Vagina (tissue), 2 donors: Measurements from ENCODE around the gene OSTN. TPM values are rescaled to one million over a fixed set of nuclear protein-coding genes. Genes with fewer than 3 reads are reported as not detected.
"Not testable (repeated sequence)": the region's sequence is repeated elsewhere in the genome, so short reads cannot be mapped to it uniquely, and the experiment has no call there.

Experiments
- DNase-seq, 2 donors: peaks; one replicate each; pipeline ENCODE4 v3.0.0-alpha.2; 2017; ENCODE audit errors: extremely low spot score in 2 of 2
- H3K27ac ChIP-seq: fragments of 200-600 bp; sonication (generic); one replicate; pipeline ENCODE4 v1.5.1; 2019
- H3K27me3 ChIP-seq: fragments of 200-600 bp; sonication (generic); one replicate; pipeline ENCODE4 v1.5.1; 2019
- H3K36me3 ChIP-seq, 2 donors: fragments of 200-600 bp; sonication (generic); one replicate each; pipeline ENCODE4 v1.5.1; 2017 to 2019
- H3K4me1 ChIP-seq: fragments of 200-600 bp; sonication (generic); one replicate; pipeline ENCODE4 v1.5.1; 2019
- H3K4me3 ChIP-seq, 2 donors: fragments of 200-600 bp; sonication (generic); 1 replicate in 1 of 2; 2 replicates in 1 of 2; pipeline ENCODE4 v1.5.1; 2016 to 2019
- H3K9me3 ChIP-seq: fragments of 200-600 bp; sonication (generic); one replicate; pipeline ENCODE4 v1.5.1; 2019
- CTCF ChIP-seq, 3 experiments: fragments of 450-650 bp in 2 of 3; fragments of 200-600 bp in 1 of 3; sonication (generic) in 1 of 3; IDR thresholded peaks; one replicate each; pipeline ENCODE4 v1.5.1; 2017 to 2019; ENCODE audit warnings: antibody characterized with exemption in 3 of 3, mild to moderate bottlenecking in 2 of 3, moderate library complexity in 2 of 3
- POLR2A ChIP-seq, 2 donors: fragments of 450-650 bp; IDR thresholded peaks; one replicate each; pipeline ENCODE4 v1.6.1; 2017; ENCODE audit warnings: antibody characterized with exemption in 2 of 2, mild to moderate bottlenecking in 2 of 2, moderate library complexity in 2 of 2
- POLR2AphosphoS5 ChIP-seq, 2 donors: sonication (generic); formaldehyde crosslinking; IDR thresholded peaks; one replicate each; pipeline ENCODE4 v1.9.0; 2017; ENCODE audit warnings: antibody characterized with exemption in 2 of 2, mild to moderate bottlenecking in 2 of 2, low read depth in 1 of 2; ENCODE audit not compliant: insufficient read depth in 1 of 2
- intact Hi-C: fragments of 100-400 bp; cut with DNase I; formaldehyde crosslinking; loops from one replicate; pipeline ENCODE4 v1.15.1; 2023
- total RNA-seq: library from RNA; depleted of rRNA; stranded (reverse); fragments of >200 nt; gene quantifications from one replicate; pipeline ENCODE4 v1.2.3, GENCODE V29; 2016

Gene OSTN
- total RNA-seq, 1 donor from 2014 or later, result not detected

DNA sequence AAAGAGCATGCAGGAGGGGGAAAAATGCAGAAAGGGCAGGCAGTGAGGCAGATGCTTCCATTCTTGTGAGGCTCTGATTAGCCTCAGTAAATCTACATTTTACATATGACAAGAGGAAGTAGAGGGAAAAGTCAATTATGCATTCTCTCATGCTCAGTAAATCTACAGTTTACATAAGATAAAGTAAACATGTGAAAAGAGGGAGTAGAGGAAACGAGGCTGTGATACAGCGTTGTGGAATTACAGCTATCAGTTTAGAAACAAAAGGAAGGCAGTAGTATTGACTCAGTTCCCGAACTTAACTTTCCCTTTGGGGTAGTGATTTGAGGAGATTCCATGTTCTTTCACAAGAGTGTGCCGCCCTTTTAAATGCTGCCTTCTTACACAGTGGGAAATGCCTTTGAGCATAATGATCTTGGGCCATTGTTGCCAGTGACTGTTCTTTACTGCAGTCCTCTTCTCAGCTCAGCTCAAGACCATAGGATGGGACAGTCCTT lies 39.3 kb downstream of the OSTN start:
- no peak overlapping the region for H3K27ac ChIP-seq
- DNase-seq, result peak in 1 of 2 donors; percentile 27
- no peak overlapping the region for H3K4me3 ChIP-seq
- intact Hi-C loops, result no loop called here
- H3K27me3 ChIP-seq, result no peaks in the 10 kb centered on the region
- no peaks in the 10 kb centered on the region for H3K36me3 ChIP-seq
- H3K4me1 ChIP-seq, result no peaks in the 10 kb centered on the region
- H3K9me3 ChIP-seq, result no peaks in the 10 kb centered on the region
- TF ChIP-seq POLR2A (IDR thresholded peaks at IDR 0.05) (no peak), POLR2AphosphoS5 (IDR thresholded peaks at IDR 0.05; ENCODE audit: insufficient read depth in 1 of 2, low read depth in 1 of 2) (no peak), CTCF (IDR thresholded peaks at IDR 0.05) (no peak)

- H3K27ac ChIP-seq, result no peak overlapping the region
- H3K4me3 ChIP-seq, result no peak overlapping the region
- H3K27me3 ChIP-seq, result no peaks in the 10 kb centered on the region
- H3K9me3 ChIP-seq, result no peaks in the 10 kb centered on the region
- no peaks in the 10 kb centered on the region for H3K36me3 ChIP-seq
- no peaks in the 10 kb centered on the region for H3K4me1 ChIP-seq
- DNase-seq, result no peak
- intact Hi-C loops, result no loop called here
- TF ChIP-seq CTCF (IDR thresholded peaks at IDR 0.05), result no peak
- TF ChIP-seq POLR2A (IDR thresholded peaks at IDR 0.05), result no peak
Measured at GRCh38 chr3:191239407-191240031, 40.5 kb downstream of the OSTN start.

DNA sequence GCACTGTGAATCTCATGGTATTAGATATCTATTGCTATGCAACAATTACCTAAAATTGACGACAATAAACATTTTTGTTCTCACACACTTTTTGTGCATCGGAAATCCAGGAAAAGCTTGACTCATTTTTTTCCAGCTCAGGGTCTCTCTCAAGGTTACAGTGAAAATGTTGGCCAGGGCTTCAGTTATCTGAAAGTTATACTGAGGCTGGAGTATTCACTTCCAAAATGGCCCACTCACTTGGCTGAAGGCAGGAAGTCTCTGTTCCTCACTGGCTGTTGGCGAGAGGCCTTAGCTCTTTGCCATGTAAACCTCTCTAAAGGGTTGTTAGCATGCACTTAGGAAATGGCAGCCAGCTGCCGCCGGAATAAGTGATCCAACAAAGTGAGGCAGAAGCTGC lies 41.4 kb downstream of the OSTN start:
- Histone ChIP-seq H3K27ac (no peak overlapping the region), H3K9me3 (no peaks in the 10 kb centered on the region), H3K4me1 (no peaks in the 10 kb centered on the region), H3K36me3 (no peaks in the 10 kb centered on the region), H3K4me3 (no peak overlapping the region), H3K27me3 (no peaks in the 10 kb centered on the region)
- DNase-seq, result peak in 1 of 2 donors; percentile 18
- intact Hi-C loops, result no loop called here
- TF ChIP-seq POLR2AphosphoS5 (IDR thresholded peaks at IDR 0.05; ENCODE audit: insufficient read depth in 1 of 2, low read depth in 1 of 2) (no peak), POLR2A (IDR thresholded peaks at IDR 0.05) (no peak), CTCF (IDR thresholded peaks at IDR 0.05) (no peak)

DNA sequence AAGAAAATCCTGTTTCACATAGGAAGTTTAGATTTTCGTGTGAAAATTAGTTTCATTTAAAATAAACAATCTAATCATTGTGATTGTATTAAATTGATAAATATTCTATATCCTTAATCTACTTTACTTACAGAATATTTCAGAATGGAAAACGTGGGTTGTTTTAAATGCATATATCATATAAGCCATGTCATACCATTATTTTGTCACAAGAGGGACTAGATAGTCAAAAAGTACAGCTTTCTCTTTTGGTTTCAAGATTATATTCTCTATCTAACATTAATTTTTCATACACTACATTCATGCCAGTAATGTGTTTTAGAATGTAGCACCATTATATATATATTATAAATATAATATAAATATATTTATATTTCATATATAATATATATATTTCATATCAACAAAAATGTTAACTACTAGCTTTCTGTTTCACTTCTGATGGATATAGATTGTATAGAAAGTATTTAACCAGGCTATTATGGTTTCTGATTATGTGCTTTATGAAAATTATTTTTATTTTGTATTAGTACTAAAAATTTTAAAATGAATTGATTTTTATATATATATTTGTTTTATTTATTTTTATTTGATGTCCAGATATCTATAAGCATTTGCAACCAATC lies 45.3 kb downstream of the OSTN start:
- Histone ChIP-seq H3K27ac (no peak overlapping the region), H3K27me3 (no peaks in the 10 kb centered on the region), H3K4me3 (no peak overlapping the region), H3K36me3 (no peaks in the 10 kb centered on the region), H3K9me3 (no peaks in the 10 kb centered on the region), H3K4me1 (no peaks in the 10 kb centered on the region)
- TF ChIP-seq POLR2A (IDR thresholded peaks at IDR 0.05) (no peak), CTCF (IDR thresholded peaks at IDR 0.05) (peak in 1 of 3 experiments; percentile 43), POLR2AphosphoS5 (IDR thresholded peaks at IDR 0.05; ENCODE audit: insufficient read depth in 1 of 2, low read depth in 1 of 2) (no peak)
- no peak for DNase-seq
- intact Hi-C loops, result no loop called here

GRCh38 chr3:191246034-191246433 lies 47.0 kb downstream of the OSTN start:
- H3K27me3 ChIP-seq, H3K36me3 ChIP-seq, H3K4me1 ChIP-seq, H3K4me3 ChIP-seq, DNase-seq, H3K9me3 ChIP-seq, intact Hi-C loops, H3K27ac ChIP-seq: not testable (repeated sequence)
